HEK293 (cell line): ENCODE results near the gene CEP85.

Source experiments
- GFI1B ChIP-seq: fragments of 450-650 bp; formaldehyde crosslinking; IDR thresholded peaks from 2 replicates; pipeline ENCODE4 v1.5.1; 2016; ENCODE audit warnings: missing biosample characterization, missing genetic modification characterization
- HOXA7 ChIP-seq: sonication (generic); formaldehyde crosslinking; IDR thresholded peaks from 2 replicates; pipeline ENCODE4 v1.8.1; 2022; ENCODE audit warnings: missing genetic modification reagents, borderline replicate concordance
- KLF1 ChIP-seq: fragments of 450-650 bp; formaldehyde crosslinking; IDR thresholded peaks from 2 replicates; pipeline ENCODE4 v1.5.1; 2016; ENCODE audit warnings: missing biosample characterization, missing genetic modification characterization
- PATZ1 ChIP-seq: fragments of 450-650 bp; formaldehyde crosslinking; IDR thresholded peaks from 2 replicates; pipeline ENCODE4 v1.5.1; 2016; ENCODE audit warnings: missing biosample characterization, missing genetic modification characterization
- PRDM10 ChIP-seq: fragments of 450-650 bp; formaldehyde crosslinking; IDR thresholded peaks from 2 replicates; pipeline ENCODE4 v1.5.1; 2016; ENCODE audit warnings: missing biosample characterization, missing genetic modification characterization
- YY1 ChIP-seq: fragments of 450-650 bp; formaldehyde crosslinking; IDR thresholded peaks from 2 replicates; pipeline ENCODE4 v1.5.1; 2018; ENCODE audit warnings: missing biosample characterization, missing genetic modification characterization
- ZFP41 ChIP-seq: fragments of 450-650 bp; formaldehyde crosslinking; IDR thresholded peaks from 2 replicates; pipeline ENCODE4 v1.5.1; 2016; ENCODE audit warnings: missing biosample characterization, missing genetic modification characterization, borderline replicate concordance
- ZNF121 ChIP-seq: fragments of 450-650 bp; formaldehyde crosslinking; IDR thresholded peaks from 2 replicates; pipeline ENCODE4 v1.5.1; 2016; ENCODE audit warnings: missing biosample characterization, missing genetic modification characterization
- ZNF19 ChIP-seq: fragments of 450-650 bp; formaldehyde crosslinking; IDR thresholded peaks from 2 replicates; pipeline ENCODE4; 2016; ENCODE audit warnings: missing biosample characterization, missing genetic modification characterization, low read depth
- ZNF211 ChIP-seq: fragments of 450-650 bp; formaldehyde crosslinking; IDR thresholded peaks from 2 replicates; pipeline ENCODE4 v1.5.1; 2016; ENCODE audit warnings: low read depth, missing biosample characterization, missing genetic modification characterization
- ZNF24 ChIP-seq: fragments of 450-650 bp; formaldehyde crosslinking; IDR thresholded peaks from 2 replicates; pipeline ENCODE4 v1.5.1; 2016; ENCODE audit warnings: missing biosample characterization, missing genetic modification characterization
- ZNF280D ChIP-seq: fragments of 450-650 bp; formaldehyde crosslinking; IDR thresholded peaks from 2 replicates; pipeline ENCODE4 v1.5.1; 2016; ENCODE audit warnings: missing biosample characterization, missing genetic modification characterization
- ZNF335 ChIP-seq: fragments of 450-650 bp; formaldehyde crosslinking; conservative IDR thresholded peaks from 2 replicates; pipeline ENCODE4 v1.5.1; 2016; ENCODE audit warnings: missing biosample characterization, missing genetic modification characterization
- ZNF362 ChIP-seq: fragments of 450-650 bp; formaldehyde crosslinking; IDR thresholded peaks from 2 replicates; pipeline ENCODE4 v1.5.1; 2016; ENCODE audit warnings: missing biosample characterization, missing genetic modification characterization
- ZNF391 ChIP-seq: fragments of 450-650 bp; formaldehyde crosslinking; IDR thresholded peaks from 2 replicates; pipeline ENCODE4 v1.5.1; 2016; ENCODE audit warnings: low read depth, missing biosample characterization, missing genetic modification characterization, borderline replicate concordance
- ZNF398 ChIP-seq: fragments of 450-650 bp; formaldehyde crosslinking; IDR thresholded peaks from 2 replicates; pipeline ENCODE4 v1.5.1; 2017; ENCODE audit warnings: missing biosample characterization, missing genetic modification characterization
- ZNF449 ChIP-seq: fragments of 450-650 bp; formaldehyde crosslinking; IDR thresholded peaks from 2 replicates; pipeline ENCODE4 v1.5.1; 2017; ENCODE audit warnings: missing biosample characterization, mild to moderate bottlenecking, missing genetic modification characterization, moderate library complexity
- ZNF558 ChIP-seq: fragments of 450-650 bp; formaldehyde crosslinking; IDR thresholded peaks from 2 replicates; pipeline ENCODE4 v1.5.1; 2016; ENCODE audit warnings: missing biosample characterization, missing genetic modification characterization
- ZNF621 ChIP-seq: fragments of 450-650 bp; formaldehyde crosslinking; IDR thresholded peaks from 2 replicates; pipeline ENCODE4 v1.5.1; 2017; ENCODE audit warnings: missing biosample characterization, missing genetic modification characterization
- ZNF639 ChIP-seq: fragments of 450-650 bp; formaldehyde crosslinking; IDR thresholded peaks from 2 replicates; pipeline ENCODE4 v1.5.1; 2016; ENCODE audit warnings: missing biosample characterization, missing genetic modification characterization
- ZNF660 ChIP-seq: fragments of 450-650 bp; IDR thresholded peaks from 2 replicates; pipeline ENCODE4 v1.5.1; 2018; ENCODE audit warnings: missing biosample characterization, mild to moderate bottlenecking, missing genetic modification characterization
- ZNF785 ChIP-seq: fragments of 450-650 bp; formaldehyde crosslinking; IDR thresholded peaks from 2 replicates; pipeline ENCODE4 v1.5.1; 2016; ENCODE audit warnings: missing biosample characterization, missing genetic modification characterization
- ZNF843 ChIP-seq: fragments of 450-650 bp; formaldehyde crosslinking; IDR thresholded peaks from 2 replicates; pipeline ENCODE4 v1.5.1; 2016; ENCODE audit warnings: missing biosample characterization, missing genetic modification characterization

The CEP85 gene

GRCh38 chr1:26306290-26307229, 72.6 kb downstream of the CEP85 start, which contains the start of gene UBXN11 (continued):
- TF ChIP-seq HOXA7 (CRISPR knock-in tag) = no peak
- no peak for TF ChIP-seq ZNF639
- no peak for TF ChIP-seq ZNF558 (tag by site-specific recombination)
- TF ChIP-seq ZNF398 (tag by site-specific recombination) = peak; percentile 42
- TF ChIP-seq ZFP41 = no peak
- no peak for TF ChIP-seq KLF1 (tag by site-specific recombination)
- TF ChIP-seq ZNF843 (tag by site-specific recombination) = no peak
- no peak for TF ChIP-seq ZNF362 (tag by site-specific recombination)
- TF ChIP-seq PATZ1 (tag by site-specific recombination) = peak; percentile 66; the same call in 1 of the 2 replicates
- peak; percentile 66 for TF ChIP-seq ZNF660 (tag by site-specific recombination)
- no peak for TF ChIP-seq ZNF24 (tag by site-specific recombination)
- TF ChIP-seq ZNF280D (tag by site-specific recombination) = no peak
- peak; percentile 68 for TF ChIP-seq ZNF335 (tag by site-specific recombination)
- no peak for TF ChIP-seq ZNF391 (tag by site-specific recombination)
- TF ChIP-seq GFI1B = no peak
- TF ChIP-seq ZNF211 (tag by site-specific recombination) = no peak
- no peak for TF ChIP-seq ZNF121
- peak; percentile 76 for TF ChIP-seq PRDM10 (tag by site-specific recombination)
- TF ChIP-seq ZNF19 = no peak
- TF ChIP-seq ZNF449 (tag by site-specific recombination) = no peak
- no peak for TF ChIP-seq ZNF621 (tag by site-specific recombination)
- TF ChIP-seq YY1 = peak; percentile 85
- TF ChIP-seq ZNF785 (tag by site-specific recombination) = no peak
